HG02885 (cell line): ENCODE results near the gene OR2C3.
A peak's percentile ranks its signal among the peaks of the same experiment; 100 is the strongest.
"Not testable (repeated sequence)": the region's sequence is repeated elsewhere in the genome, so short reads cannot be mapped to it uniquely, and the experiment has no call there.

ENCODE experiments used
- ATAC-seq: cut with Tn5 transposase; IDR thresholded peaks from one replicate; pipeline ENCODE4 v1.9.1; 2021; ENCODE audit warnings: mild to moderate bottlenecking; ENCODE audit not compliant: unreplicated experiment, poor library complexity

The OR2C3 gene

DNA sequence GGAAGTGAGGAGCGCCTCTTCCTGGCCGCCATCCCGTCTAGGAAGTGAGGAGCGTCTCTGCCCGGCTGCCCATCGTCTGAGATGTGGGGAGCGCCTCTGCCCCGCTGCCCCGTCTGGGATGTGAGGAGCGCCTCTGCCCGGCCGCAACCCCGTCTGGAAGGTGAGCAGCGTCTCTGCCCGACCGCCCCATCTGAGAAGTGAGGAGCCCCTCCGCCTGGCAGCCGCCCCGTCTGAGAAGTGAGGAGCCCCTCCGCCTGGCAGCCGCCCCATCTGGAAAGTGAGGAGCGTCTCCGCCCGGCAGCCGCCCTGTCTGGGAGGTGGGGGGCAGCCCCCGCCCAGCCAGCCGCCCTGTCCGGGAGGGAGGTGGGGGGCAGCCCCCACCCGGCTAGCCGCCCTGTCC lies 14.4 kb downstream of the OR2C3 start:
- ATAC-seq = not testable (repeated sequence)

GRCh38 chr1:247518613-247518891 lies 17.7 kb downstream of the OR2C3 start:
- ATAC-seq = no peak

DNA sequence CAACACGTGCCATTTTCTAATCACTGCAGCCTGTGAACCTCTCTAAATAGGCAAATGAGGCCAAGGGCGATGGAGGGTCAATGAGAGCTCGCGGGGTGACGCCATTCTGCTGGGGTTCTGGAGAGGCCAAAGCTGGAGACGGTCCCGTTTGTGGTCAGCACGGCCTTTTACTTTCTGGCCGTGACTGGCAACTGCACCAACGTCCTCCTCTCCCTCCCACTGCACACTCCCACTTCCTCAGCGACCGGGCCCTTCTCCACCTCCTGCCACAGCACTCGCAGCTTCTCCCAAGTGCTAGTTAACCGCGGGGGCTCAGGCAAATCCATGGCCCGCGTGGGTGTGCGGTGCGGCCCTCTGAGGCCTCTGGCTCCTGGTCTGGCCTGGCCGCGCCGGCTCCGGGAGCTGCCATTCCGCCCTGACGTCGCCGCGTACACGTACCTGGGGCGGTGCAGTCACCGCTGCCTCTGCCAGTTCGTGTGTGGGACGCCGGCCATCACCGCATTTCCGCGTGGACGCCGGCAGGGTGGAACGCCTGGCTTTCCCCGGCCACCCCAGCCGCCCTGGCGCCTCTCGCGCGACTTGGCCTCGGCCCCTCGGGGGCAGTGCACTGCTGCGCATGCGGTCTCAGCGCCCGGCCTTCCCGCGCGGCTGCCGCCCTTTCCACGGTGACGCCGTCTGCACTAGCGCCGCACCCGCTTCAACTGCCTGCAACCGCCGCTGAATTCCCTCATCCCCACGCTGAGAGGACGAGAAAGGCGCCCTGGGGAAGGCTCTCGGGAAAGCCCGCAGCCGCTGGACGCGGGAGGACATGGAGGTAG lies 18.2 kb downstream of the OR2C3 start:
- no peak for ATAC-seq

- no peak for ATAC-seq
Observed at GRCh38 chr1:247506831-247507230, 29.4 kb downstream of the OR2C3 start.

DNA sequence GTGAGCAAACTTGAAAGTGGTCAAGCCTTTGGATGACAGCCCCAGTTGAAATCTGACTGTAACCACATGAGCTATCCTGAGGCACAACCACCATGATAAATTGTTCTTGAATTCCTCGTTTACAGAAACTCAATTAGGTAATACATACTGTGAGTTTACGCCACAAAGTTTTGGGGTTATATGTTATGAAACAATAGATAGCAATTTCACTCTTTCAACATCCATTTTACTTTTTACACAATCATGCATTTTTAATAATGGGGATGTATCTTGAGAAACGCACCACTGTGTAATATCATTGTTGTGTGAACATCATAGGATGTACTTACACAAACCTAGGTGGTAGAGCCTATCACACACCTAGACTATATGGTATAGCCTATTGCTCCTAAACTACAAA lies 35.4 kb downstream of the OR2C3 start:
- ATAC-seq = no peak

DNA sequence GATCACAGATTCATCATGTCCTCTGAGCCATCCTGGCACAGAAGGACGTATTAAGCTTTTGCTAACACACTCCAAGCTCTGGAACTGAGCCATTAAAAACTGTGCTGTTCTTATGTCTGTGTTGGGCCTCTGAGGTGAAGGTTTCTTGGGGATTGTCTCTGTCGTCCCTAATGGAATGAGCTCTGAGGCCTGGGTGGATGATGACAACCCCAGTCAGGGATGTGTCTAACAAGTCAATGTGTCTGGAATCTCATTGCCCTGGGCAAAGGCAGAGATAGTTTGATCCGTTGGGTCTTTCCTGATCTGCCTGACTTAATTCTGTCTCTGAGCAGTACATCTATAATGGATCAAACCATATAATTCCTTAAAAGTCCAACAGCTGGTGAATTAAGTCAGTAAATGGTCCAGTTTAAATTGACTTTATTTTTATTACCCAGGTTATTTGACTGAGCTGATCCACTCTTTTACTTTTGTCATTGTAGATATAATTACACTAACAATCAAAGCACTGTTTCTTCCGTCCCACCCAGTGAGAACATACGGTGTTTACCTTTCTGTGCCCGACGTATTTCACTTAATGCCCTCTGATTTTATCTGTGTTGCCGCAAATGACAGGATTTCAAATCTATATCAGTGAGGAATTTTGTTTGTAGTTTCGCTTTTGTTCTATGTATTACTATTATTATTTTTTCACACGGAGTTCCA lies 39.5 kb downstream of the OR2C3 start:
- ATAC-seq = no peak

- no peak for ATAC-seq
Observed at GRCh38 chr1:247494767-247495166, 41.5 kb downstream of the OR2C3 start.

DNA sequence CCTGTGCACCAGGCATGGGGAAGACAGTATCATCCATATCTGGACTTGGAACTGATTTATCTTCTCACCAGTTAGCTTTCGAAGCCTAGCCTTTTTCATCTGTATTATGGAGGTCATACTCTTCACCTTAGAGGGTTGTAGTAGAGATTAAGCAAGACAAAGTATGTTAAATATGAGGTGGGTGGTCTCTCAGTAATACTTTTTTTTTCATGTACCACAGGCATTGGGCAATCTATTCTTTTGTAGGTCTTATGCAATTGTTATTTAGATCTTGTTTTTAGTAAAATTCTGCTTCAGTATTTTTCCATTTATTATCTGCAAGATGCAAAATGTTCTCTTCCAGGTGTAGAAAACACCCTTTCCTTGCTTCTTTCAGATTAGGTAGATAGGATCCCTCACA lies 43.1 kb downstream of the OR2C3 start:
- no peak for ATAC-seq

- ATAC-seq = no peak
Observed at GRCh38 chr1:247491328-247491727, 44.9 kb downstream of the OR2C3 start.

DNA sequence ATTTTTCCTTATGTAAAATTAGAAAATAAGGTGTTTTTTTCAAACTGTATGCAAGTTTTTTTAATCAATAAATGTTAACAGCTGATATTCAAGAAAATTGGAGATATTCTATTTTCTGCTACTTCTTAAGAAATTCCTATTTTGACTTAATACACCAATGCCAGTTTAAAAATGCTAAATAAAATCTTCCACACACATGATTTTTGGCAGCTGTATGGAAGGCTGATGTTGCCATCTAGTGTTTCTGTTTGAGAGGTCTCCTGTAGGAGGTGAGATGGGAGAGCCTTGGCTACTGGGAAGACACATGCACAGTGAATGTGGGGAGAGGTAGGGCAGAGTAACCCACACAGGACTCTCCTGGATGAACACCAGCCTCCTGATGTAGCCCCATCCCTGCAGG lies 49.2 kb downstream of the OR2C3 start:
- ATAC-seq = peak; percentile 85

- no peak for ATAC-seq
Observed at GRCh38 chr1:247482747-247483146, 53.5 kb downstream of the OR2C3 start.

DNA sequence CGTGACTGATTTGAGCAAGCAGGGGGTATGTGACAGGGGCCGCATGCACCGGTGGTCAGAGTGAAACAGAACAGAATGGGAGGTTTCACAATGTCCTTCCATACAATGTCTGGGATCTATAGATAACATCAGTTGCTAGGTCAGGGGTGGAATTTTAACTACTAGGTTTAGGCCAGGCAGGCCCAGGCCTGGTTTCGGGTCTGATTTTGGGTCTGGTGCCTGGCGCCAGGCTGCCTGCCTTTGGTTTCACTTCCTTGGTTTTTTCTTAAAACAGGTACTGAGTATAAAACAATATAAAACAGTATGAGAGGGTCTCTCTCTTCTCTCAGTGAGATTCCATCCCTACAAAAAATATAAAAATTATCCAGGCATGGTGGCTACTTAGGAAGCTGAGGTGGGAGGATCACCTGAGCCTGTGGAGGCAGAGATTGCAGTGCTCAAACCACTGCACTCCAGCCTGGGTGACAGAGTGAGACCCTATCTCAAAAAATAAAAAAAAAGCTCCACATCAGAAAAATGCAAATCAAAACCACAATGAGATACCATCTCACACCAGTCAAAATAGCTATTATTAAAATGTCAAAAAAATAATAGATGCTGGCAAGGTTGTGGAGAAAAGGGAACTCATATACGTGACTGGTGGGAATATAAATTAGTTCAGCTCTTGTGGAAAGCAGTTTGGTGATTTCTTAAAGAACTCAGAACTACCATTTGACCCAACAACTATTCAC lies 59.7 kb downstream of the OR2C3 start:
- peak; percentile 51 for ATAC-seq

DNA sequence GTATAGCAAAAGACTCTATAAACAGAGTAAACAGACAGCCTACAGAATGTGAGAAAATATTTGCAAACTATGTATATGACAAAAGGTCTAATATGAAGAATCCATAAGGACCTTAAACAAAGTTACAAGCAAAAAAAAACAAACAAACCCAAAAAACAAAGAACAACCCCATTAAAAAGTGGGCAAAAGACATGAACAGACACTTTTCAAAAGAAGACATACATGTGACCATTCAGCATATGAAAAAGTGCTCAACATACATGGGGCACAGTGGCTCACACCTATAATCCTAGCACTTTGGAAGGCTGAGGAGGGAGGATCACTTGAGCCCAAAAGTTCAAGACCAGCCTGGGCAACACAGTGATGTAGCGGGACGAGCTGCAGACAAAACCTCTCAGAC lies 60.4 kb downstream of the OR2C3 start:
- no peak for ATAC-seq
